ENCODE measurements around the gene DDX25. TPM values are rescaled to one million over a fixed set of nuclear protein-coding genes. Genes with fewer than 3 reads are reported as not detected.

DDX25 gene
- total RNA-seq, 4 donors from 2014 or later: 1.5 TPM; not detected in 3

DNA sequence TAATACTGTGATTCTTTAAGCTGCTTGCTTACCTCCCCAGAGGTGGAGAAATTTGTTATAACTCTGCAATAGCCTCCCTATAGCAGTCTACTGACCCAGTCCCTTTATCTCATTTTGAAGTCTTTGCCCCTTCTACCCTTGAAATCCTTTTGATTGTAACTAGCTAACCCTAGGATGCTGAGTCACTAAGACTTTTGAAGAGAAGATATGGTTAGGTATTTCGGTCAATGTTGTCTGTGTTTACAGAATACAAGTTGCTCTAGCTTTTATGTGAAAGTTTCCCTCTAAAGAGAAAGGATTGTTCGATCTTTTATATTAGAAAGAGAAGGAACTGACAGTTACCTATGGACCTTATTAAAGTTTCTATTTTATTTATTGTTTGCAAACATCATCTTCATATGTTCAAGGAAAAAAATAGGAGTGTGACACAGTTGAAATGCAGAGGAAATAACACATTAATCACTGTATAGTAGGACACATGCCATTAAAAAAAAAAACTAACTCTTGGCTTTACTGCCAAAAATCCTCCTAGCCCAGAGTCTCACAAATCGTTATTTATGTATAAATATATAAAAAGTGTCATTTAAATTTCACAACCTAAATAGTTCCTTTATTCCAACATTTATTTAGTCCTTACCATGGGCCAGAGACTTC lies 13.7 kb upstream of the DDX25 start:
- no peaks in the 10 kb centered on the region for H3K27me3 ChIP-seq
- H3K9me3 ChIP-seq: no peaks in the 10 kb centered on the region
- H3K27ac ChIP-seq: no peak overlapping the region
- intact Hi-C loops (cut with DNase I; ENCODE audit: low total_unique reads) (no loop called here), in situ Hi-C loops (cut with MboI; ENCODE audit: low pct_ligation_motif_present in 1 of 4, low pct_unique_long_range_greater_than_20kb in 1 of 4, low sequenced_read_pairs in 3 of 4) (loop anchor here in 1 of 4 donors (25.0 kb wide), 1 partner anchor 278 kb away; no protein-coding TSS in a partner anchor)
- peaks cover 0 to 23% (median 10%) of the 10 kb centered on the region in 4 donors for H3K4me1 ChIP-seq
- TF ChIP-seq POLR2A (IDR thresholded peaks at IDR 0.05) (no peak), EP300 (IDR thresholded peaks at IDR 0.05; ENCODE audit: low read depth) (no peak), POLR2AphosphoS5 (IDR thresholded peaks at IDR 0.05) (no peak)
- TF ChIP-seq, protein P1, sequence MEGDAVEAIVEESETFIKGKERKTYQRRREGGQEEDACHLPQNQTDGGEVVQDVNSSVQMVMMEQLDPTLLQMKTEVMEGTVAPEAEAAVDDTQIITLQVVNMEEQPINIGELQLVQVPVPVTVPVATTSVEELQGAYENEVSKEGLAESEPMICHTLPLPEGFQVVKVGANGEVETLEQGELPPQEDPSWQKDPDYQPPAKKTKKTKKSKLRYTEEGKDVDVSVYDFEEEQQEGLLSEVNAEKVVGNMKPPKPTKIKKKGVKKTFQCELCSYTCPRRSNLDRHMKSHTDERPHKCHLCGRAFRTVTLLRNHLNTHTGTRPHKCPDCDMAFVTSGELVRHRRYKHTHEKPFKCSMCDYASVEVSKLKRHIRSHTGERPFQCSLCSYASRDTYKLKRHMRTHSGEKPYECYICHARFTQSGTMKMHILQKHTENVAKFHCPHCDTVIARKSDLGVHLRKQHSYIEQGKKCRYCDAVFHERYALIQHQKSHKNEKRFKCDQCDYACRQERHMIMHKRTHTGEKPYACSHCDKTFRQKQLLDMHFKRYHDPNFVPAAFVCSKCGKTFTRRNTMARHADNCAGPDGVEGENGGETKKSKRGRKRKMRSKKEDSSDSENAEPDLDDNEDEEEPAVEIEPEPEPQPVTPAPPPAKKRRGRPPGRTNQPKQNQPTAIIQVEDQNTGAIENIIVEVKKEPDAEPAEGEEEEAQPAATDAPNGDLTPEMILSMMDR (IDR thresholded peaks at IDR 0.05): no peak
- H3K4me3 ChIP-seq: no peak overlapping the region
- WGBS, 2 donors (ENCODE audit: low coverage in 1 of 2): 75 to 81% methylated on average over 3 of the region's 3 CpGs
- H3K36me3 ChIP-seq: no peaks in the 10 kb centered on the region
- no peak for DNase-seq

- H3K36me3 ChIP-seq: no peaks in the 10 kb centered on the region
- peaks cover 0 to 19% (median 9%) of the 10 kb centered on the region in 4 donors for H3K4me1 ChIP-seq
- H3K4me3 ChIP-seq: no peak overlapping the region
- no peak overlapping the region for H3K27ac ChIP-seq
- intact Hi-C loops (cut with DNase I; ENCODE audit: low total_unique reads): no loop called here
- no peak for DNase-seq
- no peaks in the 10 kb centered on the region for H3K27me3 ChIP-seq
- TF ChIP-seq POLR2A (IDR thresholded peaks at IDR 0.05): no peak
- no peak for TF ChIP-seq POLR2AphosphoS5 (IDR thresholded peaks at IDR 0.05)
- TF ChIP-seq, protein P1 (IDR thresholded peaks at IDR 0.05): no peak
- no peak for TF ChIP-seq EP300 (IDR thresholded peaks at IDR 0.05; ENCODE audit: low read depth)
- in situ Hi-C loops (cut with MboI; ENCODE audit: low pct_ligation_motif_present in 1 of 4, low pct_unique_long_range_greater_than_20kb in 1 of 4, low sequenced_read_pairs in 3 of 4): loop anchor here in 1 of 4 donors (25.0 kb wide), 1 partner anchor 280 kb away; no protein-coding TSS in a partner anchor
- no peaks in the 10 kb centered on the region for H3K9me3 ChIP-seq
Observed at GRCh38 chr11:125892071-125892470, 12.2 kb upstream of the DDX25 start.

DNA sequence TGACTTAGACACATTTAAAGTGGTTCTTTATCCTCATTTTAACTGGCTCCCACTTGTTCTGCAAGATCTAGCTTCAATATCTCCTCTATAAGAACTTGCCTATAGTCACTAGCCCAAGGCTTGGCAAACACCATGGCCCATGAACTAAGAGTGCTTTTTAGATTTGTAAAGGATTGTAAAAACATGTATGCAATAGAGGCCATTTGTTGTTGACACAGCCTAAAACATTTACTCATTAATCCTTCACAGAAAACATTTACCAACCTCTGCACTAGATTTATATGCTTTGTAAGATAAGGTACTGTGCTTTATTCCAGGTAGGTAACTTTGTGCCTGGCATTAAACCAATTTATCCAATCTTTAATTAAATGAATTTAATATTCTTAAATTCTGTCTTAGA lies 11.3 kb upstream of the DDX25 start:
- no peak for DNase-seq
- in situ Hi-C loops (cut with MboI; ENCODE audit: low pct_ligation_motif_present in 1 of 4, low pct_unique_long_range_greater_than_20kb in 1 of 4, low sequenced_read_pairs in 3 of 4): loop anchor here in 1 of 4 donors (25.0 kb wide), 1 partner anchor 281 kb away; no protein-coding TSS in a partner anchor

DNA sequence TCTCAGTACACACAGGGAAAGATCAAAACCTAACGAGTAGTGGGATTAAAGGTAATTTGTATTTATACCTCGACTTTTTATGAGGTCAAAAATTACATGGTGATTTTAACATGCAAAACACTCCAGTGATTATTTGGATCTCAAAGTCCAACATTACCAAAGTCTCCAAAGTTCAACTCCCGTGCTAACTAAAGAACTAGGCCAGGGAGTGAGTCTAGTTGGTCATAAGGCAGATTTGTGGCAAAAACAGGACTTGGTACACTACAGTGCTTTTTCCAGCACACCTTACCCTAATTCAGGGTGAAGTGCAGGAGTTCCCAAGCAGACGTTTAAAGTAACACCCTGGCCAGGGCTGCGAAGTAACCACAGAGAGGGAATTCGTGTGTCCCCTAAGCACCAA lies 2.4 kb upstream of the DDX25 start:
- H3K4me1 ChIP-seq: peaks cover 0 to 25% (median 13%) of the 10 kb centered on the region in 4 donors
- no peaks in the 10 kb centered on the region for H3K36me3 ChIP-seq
- H3K27ac ChIP-seq: no peak overlapping the region
- H3K9me3 ChIP-seq: no peaks in the 10 kb centered on the region
- no peak for DNase-seq
- TF ChIP-seq POLR2A (IDR thresholded peaks at IDR 0.05): no peak
- TF ChIP-seq EP300 (IDR thresholded peaks at IDR 0.05; ENCODE audit: low read depth): no peak
- TF ChIP-seq, protein P1 (IDR thresholded peaks at IDR 0.05): no peak
- no peak for TF ChIP-seq POLR2AphosphoS5 (IDR thresholded peaks at IDR 0.05)
- in situ Hi-C loops (cut with MboI; ENCODE audit: low pct_ligation_motif_present in 1 of 4, low pct_unique_long_range_greater_than_20kb in 1 of 4, low sequenced_read_pairs in 3 of 4): no loop called here
- intact Hi-C loops (cut with DNase I; ENCODE audit: low total_unique reads): no loop called here
- peak overlapping the region in 1 of 4 donors; percentile 89 for H3K4me3 ChIP-seq
- 82 to 84% methylated on average over 3 to 6 of the region's 6 CpGs for WGBS, 2 donors (ENCODE audit: low coverage in 1 of 2)
- peaks cover 32% of the 10 kb centered on the region for H3K27me3 ChIP-seq

More for the DNA sequence above, 11.3 kb upstream of the DDX25 start:
- H3K27me3 ChIP-seq: no peaks in the 10 kb centered on the region
- H3K9me3 ChIP-seq: no peaks in the 10 kb centered on the region
- H3K27ac ChIP-seq: peak overlapping the region in 2 of 4 donors; percentile 9 to 20
- H3K4me1 ChIP-seq: peaks cover 0 to 19% (median 8%) of the 10 kb centered on the region in 4 donors
- TF ChIP-seq EP300 (IDR thresholded peaks at IDR 0.05; ENCODE audit: low read depth) (no peak), POLR2AphosphoS5 (IDR thresholded peaks at IDR 0.05) (no peak)
- TF ChIP-seq, protein P1 (IDR thresholded peaks at IDR 0.05): no peak
- H3K36me3 ChIP-seq: no peaks in the 10 kb centered on the region
- intact Hi-C loops (cut with DNase I; ENCODE audit: low total_unique reads): no loop called here
- H3K4me3 ChIP-seq: no peak overlapping the region

Measured in transverse colon (tissue), 4 donors.